ENCODE data around the gene STXBP5L. TPM values are rescaled to one million over a fixed set of nuclear protein-coding genes. Genes with fewer than 3 reads are reported as not detected.

Gene STXBP5L
- polyA plus RNA-seq, 1 of the 3 experiments (the other 2 are of a cell fraction) = 0.03 TPM

- Histone ChIP-seq H3K27ac (ENCODE audit: low read depth in 2 of 2, low read length in 1 of 2) (no peak overlapping the region), H3K4me2 (no peak overlapping the region), H3F3A (replicated peaks; ENCODE audit: insufficient read depth) (no peaks in the 10 kb centered on the region), H3K79me2 (ENCODE audit: insufficient read depth) (no peaks in the 10 kb centered on the region), H3K27me3 (ENCODE audit: insufficient read depth) (no peaks in the 10 kb centered on the region), H3K36me3 (replicated peaks in 1 of 2; ENCODE audit: control insufficient read depth in 1 of 2, insufficient read depth in 2 of 2, low read length in 1 of 2) (no peaks in the 10 kb centered on the region), H2AFZ (ENCODE audit: low read depth) (no peak overlapping the region), H3K9me2 (no peaks in the 10 kb centered on the region), H3K4me1 (ENCODE audit: control insufficient read depth in 1 of 2, insufficient read depth in 2 of 2, low read depth in 1 of 2, low read length in 1 of 2) (no peaks in the 10 kb centered on the region; a peak in 1 of 4 replicates), H3K9ac (no peak overlapping the region), H3K9me3 (no peaks in the 10 kb centered on the region), H3K4me3 (ENCODE audit: low read depth in 2 of 2, low read length in 1 of 2) (no peak overlapping the region), H4K20me1 (ENCODE audit: insufficient read depth) (no peaks in the 10 kb centered on the region)
- TF ChIP-seq, protein P1, sequence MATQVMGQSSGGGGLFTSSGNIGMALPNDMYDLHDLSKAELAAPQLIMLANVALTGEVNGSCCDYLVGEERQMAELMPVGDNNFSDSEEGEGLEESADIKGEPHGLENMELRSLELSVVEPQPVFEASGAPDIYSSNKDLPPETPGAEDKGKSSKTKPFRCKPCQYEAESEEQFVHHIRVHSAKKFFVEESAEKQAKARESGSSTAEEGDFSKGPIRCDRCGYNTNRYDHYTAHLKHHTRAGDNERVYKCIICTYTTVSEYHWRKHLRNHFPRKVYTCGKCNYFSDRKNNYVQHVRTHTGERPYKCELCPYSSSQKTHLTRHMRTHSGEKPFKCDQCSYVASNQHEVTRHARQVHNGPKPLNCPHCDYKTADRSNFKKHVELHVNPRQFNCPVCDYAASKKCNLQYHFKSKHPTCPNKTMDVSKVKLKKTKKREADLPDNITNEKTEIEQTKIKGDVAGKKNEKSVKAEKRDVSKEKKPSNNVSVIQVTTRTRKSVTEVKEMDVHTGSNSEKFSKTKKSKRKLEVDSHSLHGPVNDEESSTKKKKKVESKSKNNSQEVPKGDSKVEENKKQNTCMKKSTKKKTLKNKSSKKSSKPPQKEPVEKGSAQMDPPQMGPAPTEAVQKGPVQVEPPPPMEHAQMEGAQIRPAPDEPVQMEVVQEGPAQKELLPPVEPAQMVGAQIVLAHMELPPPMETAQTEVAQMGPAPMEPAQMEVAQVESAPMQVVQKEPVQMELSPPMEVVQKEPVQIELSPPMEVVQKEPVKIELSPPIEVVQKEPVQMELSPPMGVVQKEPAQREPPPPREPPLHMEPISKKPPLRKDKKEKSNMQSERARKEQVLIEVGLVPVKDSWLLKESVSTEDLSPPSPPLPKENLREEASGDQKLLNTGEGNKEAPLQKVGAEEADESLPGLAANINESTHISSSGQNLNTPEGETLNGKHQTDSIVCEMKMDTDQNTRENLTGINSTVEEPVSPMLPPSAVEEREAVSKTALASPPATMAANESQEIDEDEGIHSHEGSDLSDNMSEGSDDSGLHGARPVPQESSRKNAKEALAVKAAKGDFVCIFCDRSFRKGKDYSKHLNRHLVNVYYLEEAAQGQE (IDR thresholded peaks at IDR 0.05; ENCODE audit: low read depth, low read length) = no peak
- TF ChIP-seq, protein P2, sequence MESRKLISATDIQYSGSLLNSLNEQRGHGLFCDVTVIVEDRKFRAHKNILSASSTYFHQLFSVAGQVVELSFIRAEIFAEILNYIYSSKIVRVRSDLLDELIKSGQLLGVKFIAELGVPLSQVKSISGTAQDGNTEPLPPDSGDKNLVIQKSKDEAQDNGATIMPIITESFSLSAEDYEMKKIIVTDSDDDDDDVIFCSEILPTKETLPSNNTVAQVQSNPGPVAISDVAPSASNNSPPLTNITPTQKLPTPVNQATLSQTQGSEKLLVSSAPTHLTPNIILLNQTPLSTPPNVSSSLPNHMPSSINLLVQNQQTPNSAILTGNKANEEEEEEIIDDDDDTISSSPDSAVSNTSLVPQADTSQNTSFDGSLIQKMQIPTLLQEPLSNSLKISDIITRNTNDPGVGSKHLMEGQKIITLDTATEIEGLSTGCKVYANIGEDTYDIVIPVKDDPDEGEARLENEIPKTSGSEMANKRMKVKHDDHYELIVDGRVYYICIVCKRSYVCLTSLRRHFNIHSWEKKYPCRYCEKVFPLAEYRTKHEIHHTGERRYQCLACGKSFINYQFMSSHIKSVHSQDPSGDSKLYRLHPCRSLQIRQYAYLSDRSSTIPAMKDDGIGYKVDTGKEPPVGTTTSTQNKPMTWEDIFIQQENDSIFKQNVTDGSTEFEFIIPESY (IDR thresholded peaks at IDR 0.05; ENCODE audit: borderline replicate concordance, low read depth) = no peak
- TF ChIP-seq GATA2 (CRISPR knock-in tag; IDR thresholded peaks at IDR 0.05) (no peak), MAX (IDR thresholded peaks at IDR 0.05; ENCODE audit: low read depth) (no peak), FOXJ3 (CRISPR knock-in tag; IDR thresholded peaks at IDR 0.05) (no peak)
- 33% methylated on average over 4 of the region's 4 CpGs for WGBS (ENCODE audit: low lambda C conversion rate)
- CTCF ChIA-PET = no interaction called here
- POLR2A ChIA-PET = interaction anchor here (0.6 kb wide), 1 partner anchor 1648 kb away, joined by 3 read pairs; no protein-coding TSS in a partner anchor
- no peak for DNase-seq
Measured at GRCh38 chr3:120879411-120879810, 28.6 kb upstream of the STXBP5L start.

DNA sequence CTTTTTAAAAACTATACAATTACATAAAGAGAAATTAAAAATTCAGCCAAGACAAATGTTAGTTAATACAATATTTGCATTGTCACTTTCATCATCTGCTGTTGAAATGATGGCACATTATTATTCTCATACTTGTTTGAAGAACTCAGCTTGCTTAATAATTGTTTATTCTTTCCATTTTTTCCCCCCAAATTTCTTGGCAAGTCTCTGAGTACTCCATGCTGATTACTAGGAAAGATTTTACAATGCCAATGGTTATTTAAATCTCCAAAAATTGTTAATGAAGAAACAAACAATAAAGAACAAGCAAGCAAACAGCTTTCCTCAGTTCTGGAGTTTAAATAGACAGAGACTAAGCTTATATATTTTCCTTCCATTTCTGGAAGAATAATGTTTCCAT, 15.1 kb upstream of the STXBP5L start:
- Histone ChIP-seq H3K79me2 (ENCODE audit: insufficient read depth) (no peaks in the 10 kb centered on the region), H3K4me3 (ENCODE audit: low read depth in 2 of 2, low read length in 1 of 2) (no peak overlapping the region), H3F3A (replicated peaks; ENCODE audit: insufficient read depth) (no peaks in the 10 kb centered on the region), H3K9me2 (no peaks in the 10 kb centered on the region), H3K36me3 (replicated peaks in 1 of 2; ENCODE audit: control insufficient read depth in 1 of 2, insufficient read depth in 2 of 2, low read length in 1 of 2) (no peaks in the 10 kb centered on the region), H3K9me3 (no peaks in the 10 kb centered on the region), H2AFZ (ENCODE audit: low read depth) (no peak overlapping the region), H3K4me1 (ENCODE audit: control insufficient read depth in 1 of 2, insufficient read depth in 2 of 2, low read depth in 1 of 2, low read length in 1 of 2) (no peaks in the 10 kb centered on the region), H3K27me3 (ENCODE audit: insufficient read depth) (no peaks in the 10 kb centered on the region), H4K20me1 (ENCODE audit: insufficient read depth) (no peaks in the 10 kb centered on the region), H3K27ac (ENCODE audit: low read depth in 2 of 2, low read length in 1 of 2) (no peak overlapping the region), H3K9ac (no peak overlapping the region), H3K4me2 (no peak overlapping the region)
- ChIA-PET POLR2A (no interaction called here), CTCF (interaction anchor here (1.4 kb wide), 1 partner anchor 334 kb away, joined by 3 read pairs; no protein-coding TSS in a partner anchor)
- TF ChIP-seq SIN3A (IDR thresholded peaks at IDR 0.05; ENCODE audit: borderline replicate concordance, low read depth, low read length) (no peak), MEF2A (IDR thresholded peaks at IDR 0.05; ENCODE audit: borderline replicate concordance, low read depth) (no peak), NRF1 (IDR thresholded peaks at IDR 0.05; ENCODE audit: low read depth, low read length) (no peak), CHD2 (IDR thresholded peaks at IDR 0.05; ENCODE audit: low read length, partially characterized antibody) (no peak), PBX3 (IDR thresholded peaks at IDR 0.05) (no peak)
- DNase-seq = no peak
